ENCODE data around the gene MAPK8IP2. TPM values are rescaled to one million over a fixed set of nuclear protein-coding genes. Genes with fewer than 3 reads are reported as not detected.

MAPK8IP2 gene
- total RNA-seq, 1 donor from 2014 or later: not detected

DNA sequence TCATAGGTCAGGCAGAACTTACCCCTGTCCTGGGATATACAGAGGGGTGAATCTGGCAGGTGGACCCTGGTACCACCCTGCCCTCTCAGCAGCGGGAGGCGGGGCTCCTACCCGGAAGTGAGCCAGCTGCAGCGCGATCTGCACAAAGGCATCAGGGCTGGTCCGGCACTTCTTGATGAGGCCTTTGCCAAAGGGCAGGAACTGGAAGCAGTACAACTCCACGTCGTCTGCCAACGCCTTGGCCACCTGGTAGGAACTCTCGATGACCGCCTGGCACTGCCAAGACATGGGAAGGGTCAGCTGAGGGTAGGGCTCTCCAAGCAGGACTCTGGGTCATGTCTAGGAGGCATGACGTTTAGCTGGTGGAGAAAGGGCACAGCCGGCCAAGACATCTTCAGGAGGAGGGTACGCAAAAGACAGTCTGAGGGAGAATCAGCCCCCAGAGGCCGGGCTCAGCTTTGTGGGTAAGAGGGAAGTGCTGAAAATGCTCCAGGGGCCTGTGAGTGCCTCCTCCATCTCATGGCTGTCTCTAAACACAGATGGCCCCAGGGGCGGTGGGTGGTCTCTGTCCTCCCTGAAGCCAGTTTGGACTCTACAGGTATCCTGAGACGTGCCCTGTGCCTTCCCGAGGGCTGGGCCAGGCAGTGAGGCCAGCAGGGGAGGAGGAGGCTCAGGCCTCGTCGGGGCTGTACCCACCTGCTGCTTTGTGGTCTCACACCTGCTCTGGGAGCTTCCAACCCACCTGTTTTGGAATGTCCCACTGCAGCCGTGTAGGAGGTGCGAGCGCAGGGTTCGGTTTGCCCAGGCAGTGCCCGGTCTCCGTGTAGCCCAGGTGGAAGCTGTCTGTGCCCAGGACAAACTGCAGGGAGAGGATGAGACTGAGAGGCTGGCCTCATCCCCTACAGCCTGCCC lies 29.1 kb upstream of the MAPK8IP2 start:
- TF ChIP-seq CTCF (IDR thresholded peaks at IDR 0.05): no peak
- Histone ChIP-seq H3K27me3 (no peaks in the 10 kb centered on the region), H3K4me3 (no peak overlapping the region)

DNA sequence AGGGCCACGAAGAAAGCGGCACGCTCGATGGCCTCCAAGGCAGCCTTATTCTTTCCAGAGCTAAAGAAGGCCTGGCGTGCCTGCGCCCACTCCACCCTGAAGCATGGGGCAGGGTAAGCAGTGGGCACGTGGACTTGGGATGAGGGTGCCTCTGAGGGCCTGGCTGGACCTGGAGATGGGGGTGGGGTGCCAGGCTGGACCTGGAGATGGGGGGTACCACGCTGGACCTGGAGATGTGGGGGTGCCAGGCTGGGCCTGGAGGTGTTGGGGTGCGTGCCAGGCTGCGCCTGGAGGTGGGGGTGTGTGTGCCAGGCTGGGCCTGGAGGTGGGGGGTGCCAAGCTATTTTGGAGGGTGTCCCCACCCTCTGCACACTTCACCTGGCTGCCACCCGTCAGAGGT lies 27.6 kb upstream of the MAPK8IP2 start:
- no peak for DNase-seq (ENCODE audit: low spot score in 2 of 2)
- intact Hi-C loops (cut with DNase I): no loop called here
- Histone ChIP-seq H3K27ac (no peak overlapping the region), H3K27me3 (peaks cover under 1% of the 10 kb centered on the region), H3K4me1 (peaks cover 0 to under 1% of the 10 kb centered on the region in 2 donors), H3K36me3 (no peaks in the 10 kb centered on the region), H3K4me3 (no peak overlapping the region), H3K9me3 (no peaks in the 10 kb centered on the region)
- TF ChIP-seq CTCF (IDR thresholded peaks at IDR 0.05): no peak

More for the DNA sequence above, 29.1 kb upstream of the MAPK8IP2 start:
- intact Hi-C loops (cut with DNase I): no loop called here
- H3K9me3 ChIP-seq: no peaks in the 10 kb centered on the region
- no peak for DNase-seq (ENCODE audit: low spot score in 2 of 2)
- no peak overlapping the region for H3K27ac ChIP-seq
- H3K36me3 ChIP-seq: no peaks in the 10 kb centered on the region
- no peaks in the 10 kb centered on the region for H3K4me1 ChIP-seq

- Histone ChIP-seq H3K4me1 (peaks cover 3 to 8% of the 10 kb centered on the region in 2 donors), H3K36me3 (no peaks in the 10 kb centered on the region), H3K27ac (no peak overlapping the region), H3K9me3 (no peaks in the 10 kb centered on the region), H3K27me3 (peaks cover 5% of the 10 kb centered on the region), H3K4me3 (no peak overlapping the region)
- no peak for DNase-seq (ENCODE audit: low spot score in 2 of 2)
- intact Hi-C loops (cut with DNase I): no loop called here
- TF ChIP-seq CTCF (IDR thresholded peaks at IDR 0.05): no peak
Observed at GRCh38 chr22:50573491-50574382, 26.9 kb upstream of the MAPK8IP2 start.

- peaks cover 3 to 10% of the 10 kb centered on the region in 2 donors for H3K4me1 ChIP-seq
- intact Hi-C loops (cut with DNase I): no loop called here
- H3K27ac ChIP-seq: no peak overlapping the region
- peaks cover 5% of the 10 kb centered on the region for H3K27me3 ChIP-seq
- no peak for DNase-seq (ENCODE audit: low spot score in 2 of 2)
- no peaks in the 10 kb centered on the region for H3K36me3 ChIP-seq
- no peak for TF ChIP-seq CTCF (IDR thresholded peaks at IDR 0.05)
- no peak overlapping the region for H3K4me3 ChIP-seq
- no peaks in the 10 kb centered on the region for H3K9me3 ChIP-seq
Observed at GRCh38 chr22:50574383-50574755, 26.2 kb upstream of the MAPK8IP2 start.

DNA sequence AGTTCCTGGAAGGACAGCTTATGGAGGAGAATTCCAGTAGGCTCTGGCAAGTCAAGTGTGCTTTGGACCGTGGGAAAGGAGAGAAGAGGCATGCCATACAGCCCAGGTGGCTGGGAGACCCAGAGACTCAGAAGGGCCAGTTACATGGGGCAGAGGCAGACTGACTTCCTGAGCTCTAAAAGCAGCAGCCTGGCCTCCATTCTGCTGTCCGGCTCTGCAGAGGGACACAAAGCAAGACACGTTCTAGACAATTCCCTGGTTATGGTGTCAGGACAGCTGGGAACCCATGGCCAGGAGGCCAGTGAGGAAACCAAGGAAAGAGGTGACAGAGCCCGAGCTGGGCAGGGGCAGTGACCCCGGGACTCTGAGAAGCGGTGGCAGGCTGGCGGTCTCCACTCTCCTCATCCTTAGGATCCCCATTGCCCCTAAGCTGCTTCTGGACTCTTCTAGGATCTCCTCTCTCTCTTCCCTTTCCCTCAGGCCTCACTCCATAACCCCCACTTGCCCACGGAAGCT lies 25.1 kb upstream of the MAPK8IP2 start:
- H3K4me3 ChIP-seq: no peak overlapping the region
- H3K27ac ChIP-seq: no peak overlapping the region
- intact Hi-C loops (cut with DNase I): no loop called here
- peaks cover 5% of the 10 kb centered on the region for H3K27me3 ChIP-seq
- no peak for DNase-seq (ENCODE audit: low spot score in 2 of 2)
- H3K9me3 ChIP-seq: no peaks in the 10 kb centered on the region
- peaks cover 3 to 10% of the 10 kb centered on the region in 2 donors for H3K4me1 ChIP-seq
- no peak for TF ChIP-seq CTCF (IDR thresholded peaks at IDR 0.05)
- H3K36me3 ChIP-seq: no peaks in the 10 kb centered on the region

All from ascending aorta (tissue), 2 donors.